Lung (tissue), 12 donors: ENCODE results near the gene BRD7. TPM values are rescaled to one million over a fixed set of nuclear protein-coding genes. Genes with fewer than 3 reads are reported as not detected.
A peak's percentile ranks its signal among the peaks of the same experiment; 100 is the strongest.

ENCODE experiments used
- ATAC-seq: fragments of 200-7000 bp; cut with Tn5 transposase; one replicate; pipeline ENCODE4 v1.9.1; 2020; ENCODE audit warnings: moderate number of reproducible peaks; ENCODE audit not compliant: insufficient read depth, low FRiP score
- DNase-seq, 3 donors: peaks; one replicate each; pipeline ENCODE4 v3.0.0-alpha.2; 2013 to 2017
- H3K27ac ChIP-seq, 2 donors: one replicate each; pipeline ENCODE4 v1.5.1; 2013; ENCODE audit warnings: mild to moderate bottlenecking in 2 of 2, moderate library complexity in 2 of 2, control low read depth in 1 of 2, inconsistent platforms in 1 of 2, low read depth in 1 of 2, low read length in 1 of 2
- H3K27me3 ChIP-seq, 3 donors: one replicate each; pipeline ENCODE4 v1.5.1; 2013; ENCODE audit warnings: low read length in 2 of 3; ENCODE audit not compliant: control insufficient read depth in 3 of 3, insufficient read depth in 3 of 3
- H3K36me3 ChIP-seq, 4 donors: one replicate each; pipeline ENCODE4 v1.5.1; 2013; ENCODE audit warnings: low read length in 4 of 4, mild to moderate bottlenecking in 1 of 4, moderate library complexity in 1 of 4; ENCODE audit not compliant: control insufficient read depth in 4 of 4, insufficient read depth in 4 of 4
- H3K4me1 ChIP-seq, 5 donors: one replicate each; pipeline ENCODE4 v1.5.1; 2013; ENCODE audit warnings: low read length in 5 of 5, mild to moderate bottlenecking in 2 of 5, moderate library complexity in 1 of 5; ENCODE audit not compliant: control insufficient read depth in 5 of 5, insufficient read depth in 5 of 5
- H3K4me3 ChIP-seq: one replicate; pipeline ENCODE4 v1.5.1; 2013; ENCODE audit warnings: mild to moderate bottlenecking, control low read depth, moderate library complexity
- H3K9ac ChIP-seq, 2 donors: one replicate each; pipeline ENCODE4 v1.5.1; 2013; ENCODE audit warnings: low read length in 2 of 2, control low read depth in 1 of 2; ENCODE audit not compliant: insufficient read depth in 1 of 2
- H3K9me3 ChIP-seq, 4 donors: one replicate each; pipeline ENCODE4 v1.5.1; 2013; ENCODE audit warnings: low read length in 3 of 4, mild to moderate bottlenecking in 1 of 4, moderate library complexity in 1 of 4; ENCODE audit not compliant: control insufficient read depth in 4 of 4, insufficient read depth in 3 of 4
- WGBS, 2 donors: extraction: QIAGEN DNeasy Blood & Tissue Kit; methylation state at CpG; one replicate each; pipeline ENCODE4 v1.1.7; 2013; 5-methylcytosine and 5-hydroxymethylcytosine counted together
- polyA plus RNA-seq, 2 donors: library from polyadenylated mRNA; stranded (reverse); fragments of 200-250 nt; gene quantifications; one replicate each; pipeline ENCODE4 v1.2.1, GENCODE V29; 2013
- total RNA-seq, 2 donors: library from RNA; depleted of rRNA in 1 of 2; stranded (reverse); fragments of >200 nt in 1 of 2; gene quantifications; one replicate each; pipeline ENCODE4 v1.2.1, GENCODE V29; 2014 to 2021
- TF ChIP-seq, protein P1 (sequence below): IDR thresholded peaks from 2 replicates; pipeline ENCODE4 v1.5.1; 2012; ENCODE audit warnings: mild to moderate bottlenecking; ENCODE audit errors: control extremely low read depth, extremely low read depth
- donor health status: control.
- donor health status: control.
- donor health status: Bipolar disorder and iron deficiency.
- donor health status: healthy.
- donor health status: DM: yes; HTN: yes; CAD: no.

The BRD7 gene
- total and polyA plus RNA-seq, 4 donors = 33.9 to 54.6 (median 53.5) TPM

DNA sequence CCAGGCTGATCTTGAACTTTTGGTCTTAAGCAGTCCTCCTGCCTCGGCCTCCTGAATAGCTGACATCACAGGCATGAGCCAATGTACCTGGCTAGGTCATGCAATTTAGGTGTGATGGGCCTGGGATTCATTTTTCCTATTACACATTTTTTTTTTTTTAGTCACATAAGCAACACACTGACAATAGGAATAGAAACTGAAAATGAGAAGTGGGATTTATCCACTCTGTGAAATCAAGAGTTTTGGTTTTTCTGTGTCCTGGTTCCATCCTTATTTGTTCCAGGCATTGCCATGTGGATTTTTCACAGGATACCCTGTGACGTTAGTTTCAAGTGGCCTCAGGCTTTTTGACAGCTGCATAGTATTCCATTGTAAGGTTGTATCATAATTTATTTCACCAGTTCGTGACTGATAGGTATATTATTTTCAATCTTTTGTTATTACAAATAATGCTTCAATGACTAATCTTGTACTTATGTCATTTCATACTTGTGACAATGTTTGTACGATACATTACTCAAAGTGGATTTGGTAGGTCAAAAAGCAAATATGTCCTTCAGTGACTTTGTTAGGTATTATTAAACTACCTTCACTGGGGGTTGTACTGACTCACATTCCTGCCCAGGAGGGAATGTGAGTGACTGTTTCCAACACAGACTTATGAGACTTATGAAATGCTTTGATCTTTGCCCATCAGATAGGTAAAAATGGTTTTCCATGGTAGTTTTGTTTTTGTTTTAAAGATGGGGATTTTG lies 91.8 kb downstream of the BRD7 start:
- Histone ChIP-seq H3K4me1 (peaks cover 0 to 13% (median under 1%) of the 10 kb centered on the region in 5 donors), H3K9ac (no peak overlapping the region), H3K36me3 (no peaks in the 10 kb centered on the region), H3K27ac (peak overlapping the region in 1 of 2 donors; percentile 50), H3K9me3 (no peaks in the 10 kb centered on the region), H3K4me3 (no peak overlapping the region), H3K27me3 (no peaks in the 10 kb centered on the region)
- no peak for ATAC-seq
- no peak for DNase-seq
- 74 to 86% methylated on average over 4 of the region's 4 CpGs for WGBS, 2 donors
- TF ChIP-seq, protein P1, sequence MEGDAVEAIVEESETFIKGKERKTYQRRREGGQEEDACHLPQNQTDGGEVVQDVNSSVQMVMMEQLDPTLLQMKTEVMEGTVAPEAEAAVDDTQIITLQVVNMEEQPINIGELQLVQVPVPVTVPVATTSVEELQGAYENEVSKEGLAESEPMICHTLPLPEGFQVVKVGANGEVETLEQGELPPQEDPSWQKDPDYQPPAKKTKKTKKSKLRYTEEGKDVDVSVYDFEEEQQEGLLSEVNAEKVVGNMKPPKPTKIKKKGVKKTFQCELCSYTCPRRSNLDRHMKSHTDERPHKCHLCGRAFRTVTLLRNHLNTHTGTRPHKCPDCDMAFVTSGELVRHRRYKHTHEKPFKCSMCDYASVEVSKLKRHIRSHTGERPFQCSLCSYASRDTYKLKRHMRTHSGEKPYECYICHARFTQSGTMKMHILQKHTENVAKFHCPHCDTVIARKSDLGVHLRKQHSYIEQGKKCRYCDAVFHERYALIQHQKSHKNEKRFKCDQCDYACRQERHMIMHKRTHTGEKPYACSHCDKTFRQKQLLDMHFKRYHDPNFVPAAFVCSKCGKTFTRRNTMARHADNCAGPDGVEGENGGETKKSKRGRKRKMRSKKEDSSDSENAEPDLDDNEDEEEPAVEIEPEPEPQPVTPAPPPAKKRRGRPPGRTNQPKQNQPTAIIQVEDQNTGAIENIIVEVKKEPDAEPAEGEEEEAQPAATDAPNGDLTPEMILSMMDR = no peak

DNA sequence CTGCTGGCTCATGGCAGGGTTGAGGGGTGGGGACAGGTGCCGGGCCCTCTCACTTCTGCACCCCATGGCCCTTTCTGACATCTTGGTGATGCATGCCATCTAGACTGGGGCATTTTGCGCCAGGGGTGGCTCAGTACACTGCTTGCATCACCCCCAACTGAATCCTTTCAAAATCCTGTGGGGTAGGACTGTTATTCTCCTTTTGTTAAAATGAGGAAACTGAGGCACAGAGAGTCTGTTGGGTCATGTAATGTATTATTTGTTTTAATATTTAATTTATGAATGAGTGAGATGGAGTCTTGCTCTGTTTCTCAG lies 92.5 kb downstream of the BRD7 start:
- H3K9me3 ChIP-seq = no peaks in the 10 kb centered on the region
- no peak overlapping the region for H3K9ac ChIP-seq
- peaks cover 0 to 14% (median 0%) of the 10 kb centered on the region in 5 donors for H3K4me1 ChIP-seq
- no peaks in the 10 kb centered on the region for H3K36me3 ChIP-seq
- WGBS, 2 donors = 36 to 83% methylated on average over 2 of the region's 2 CpGs
- H3K27me3 ChIP-seq = no peaks in the 10 kb centered on the region
- H3K27ac ChIP-seq = peak overlapping the region in 1 of 2 donors; percentile 50
- TF ChIP-seq, protein P1 = no peak
- H3K4me3 ChIP-seq = no peak overlapping the region
- ATAC-seq = no peak
- no peak for DNase-seq

DNA sequence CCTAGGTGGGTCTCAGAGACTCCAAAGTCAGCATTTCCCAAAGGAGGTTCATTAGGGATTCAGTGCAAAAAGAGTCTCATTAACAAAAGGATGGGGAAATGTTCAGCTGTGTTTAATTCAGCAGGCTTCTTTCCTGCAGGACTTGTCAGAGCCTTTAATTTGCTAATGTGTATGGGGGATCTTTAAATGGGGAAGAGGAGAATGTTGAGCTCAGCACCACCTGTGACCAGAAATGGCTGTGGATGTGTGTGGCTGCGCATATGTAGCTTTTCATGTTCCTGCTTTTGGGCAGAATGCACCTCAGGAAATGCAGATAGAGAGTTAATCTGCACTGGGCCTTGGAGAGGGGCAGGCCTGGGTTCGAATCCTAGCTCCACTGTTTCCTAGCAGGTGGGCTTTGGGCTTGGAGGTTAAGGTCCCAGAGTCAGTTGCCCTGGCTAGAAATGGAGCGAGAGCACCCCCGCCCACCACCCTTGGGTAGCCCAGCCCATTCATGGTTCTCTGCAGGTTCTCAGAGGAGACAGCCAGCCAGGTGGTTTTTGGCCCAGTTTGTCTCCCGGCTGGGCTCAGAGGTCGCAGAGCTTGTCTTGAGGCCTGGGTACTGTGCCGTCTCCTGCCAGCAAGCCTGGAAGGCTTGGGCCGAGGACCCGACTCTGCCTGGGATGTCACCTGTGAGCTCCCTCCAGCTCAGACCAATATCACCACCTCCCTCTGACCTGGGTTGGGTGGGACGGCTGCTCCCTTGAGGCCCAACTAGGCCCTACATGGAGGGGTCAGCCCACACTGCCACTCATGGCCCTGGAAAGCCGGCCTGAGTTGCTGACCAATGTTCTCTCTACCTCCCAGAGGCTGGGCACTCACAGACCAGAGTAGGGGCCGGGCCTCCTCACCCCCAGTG lies 93.1 kb downstream of the BRD7 start:
- ATAC-seq (no peak), DNase-seq (no peak)
- WGBS, 2 donors = 82 to 85% methylated on average over 12 of the region's 12 CpGs
- TF ChIP-seq, protein P1 = no peak
- no peak overlapping the region for H3K4me3 ChIP-seq
- H3K27ac ChIP-seq = peak overlapping the region in 1 of 2 donors; percentile 69
- no peaks in the 10 kb centered on the region for H3K9me3 ChIP-seq
- H3K36me3 ChIP-seq = no peaks in the 10 kb centered on the region
- no peak overlapping the region for H3K9ac ChIP-seq
- no peaks in the 10 kb centered on the region for H3K27me3 ChIP-seq
- peaks cover 0 to 11% (median 0%) of the 10 kb centered on the region in 5 donors for H3K4me1 ChIP-seq
